ENCODE results near the gene SLC38A5. TPM values are rescaled to one million over a fixed set of nuclear protein-coding genes. Genes with fewer than 3 reads are reported as not detected.

Gene SLC38A5
- total RNA-seq, 1 donor from 2014 or later: 15.7 TPM

DNA sequence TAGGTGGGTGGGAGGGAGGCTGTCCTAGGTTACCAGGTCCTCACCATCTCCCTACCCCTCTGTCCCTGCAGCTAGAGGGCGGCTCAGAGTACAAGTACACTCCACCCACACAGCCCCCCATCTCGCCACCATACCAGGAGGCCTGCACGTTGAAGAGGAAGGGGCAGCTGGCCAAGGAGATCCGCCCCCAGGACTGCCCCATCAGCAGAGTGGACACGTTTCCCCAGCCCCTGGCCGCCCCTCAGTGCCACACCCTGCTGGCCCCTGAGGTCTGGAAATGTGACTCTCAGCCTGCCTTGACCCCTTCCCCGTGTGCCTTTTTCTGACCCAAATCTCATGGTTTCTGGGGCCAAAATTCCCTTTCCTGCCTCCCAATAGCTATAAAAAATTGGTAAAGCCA, 12.5 kb upstream of the SLC38A5 start:
- no peak overlapping the region for H3K4me3 ChIP-seq (ENCODE audit: low read depth, low read length)
- TF ChIP-seq, protein P1, sequence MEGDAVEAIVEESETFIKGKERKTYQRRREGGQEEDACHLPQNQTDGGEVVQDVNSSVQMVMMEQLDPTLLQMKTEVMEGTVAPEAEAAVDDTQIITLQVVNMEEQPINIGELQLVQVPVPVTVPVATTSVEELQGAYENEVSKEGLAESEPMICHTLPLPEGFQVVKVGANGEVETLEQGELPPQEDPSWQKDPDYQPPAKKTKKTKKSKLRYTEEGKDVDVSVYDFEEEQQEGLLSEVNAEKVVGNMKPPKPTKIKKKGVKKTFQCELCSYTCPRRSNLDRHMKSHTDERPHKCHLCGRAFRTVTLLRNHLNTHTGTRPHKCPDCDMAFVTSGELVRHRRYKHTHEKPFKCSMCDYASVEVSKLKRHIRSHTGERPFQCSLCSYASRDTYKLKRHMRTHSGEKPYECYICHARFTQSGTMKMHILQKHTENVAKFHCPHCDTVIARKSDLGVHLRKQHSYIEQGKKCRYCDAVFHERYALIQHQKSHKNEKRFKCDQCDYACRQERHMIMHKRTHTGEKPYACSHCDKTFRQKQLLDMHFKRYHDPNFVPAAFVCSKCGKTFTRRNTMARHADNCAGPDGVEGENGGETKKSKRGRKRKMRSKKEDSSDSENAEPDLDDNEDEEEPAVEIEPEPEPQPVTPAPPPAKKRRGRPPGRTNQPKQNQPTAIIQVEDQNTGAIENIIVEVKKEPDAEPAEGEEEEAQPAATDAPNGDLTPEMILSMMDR (conservative IDR thresholded peaks at IDR 0.05; ENCODE audit: low read depth, low read length): no peak
- no peak for DNase-seq (ENCODE audit: low read depth)

DNA sequence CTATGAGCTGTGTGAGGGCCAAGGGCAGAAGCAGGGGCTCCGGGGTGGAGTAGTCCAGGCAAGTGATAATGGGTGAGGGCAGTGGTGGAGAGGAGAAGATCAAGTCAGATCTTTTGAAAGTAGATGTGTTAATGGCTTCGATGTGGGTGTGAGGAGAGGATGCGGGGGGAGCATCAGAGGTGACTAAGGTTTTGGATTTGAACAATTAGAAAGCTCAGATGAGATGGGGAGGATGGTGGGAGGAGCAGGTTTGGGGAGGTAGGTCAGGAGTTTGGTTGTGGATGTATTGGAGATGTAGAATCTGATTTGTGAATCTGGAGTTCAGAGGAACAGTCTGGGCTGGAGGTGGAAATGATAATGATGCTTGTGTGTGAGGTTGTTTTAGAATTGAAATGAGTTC, 10.5 kb upstream of the SLC38A5 start:
- no peak for DNase-seq (ENCODE audit: low read depth)
- H3K4me3 ChIP-seq (ENCODE audit: low read depth, low read length): no peak overlapping the region
- TF ChIP-seq, protein P1 (conservative IDR thresholded peaks at IDR 0.05; ENCODE audit: low read depth, low read length): no peak

DNA sequence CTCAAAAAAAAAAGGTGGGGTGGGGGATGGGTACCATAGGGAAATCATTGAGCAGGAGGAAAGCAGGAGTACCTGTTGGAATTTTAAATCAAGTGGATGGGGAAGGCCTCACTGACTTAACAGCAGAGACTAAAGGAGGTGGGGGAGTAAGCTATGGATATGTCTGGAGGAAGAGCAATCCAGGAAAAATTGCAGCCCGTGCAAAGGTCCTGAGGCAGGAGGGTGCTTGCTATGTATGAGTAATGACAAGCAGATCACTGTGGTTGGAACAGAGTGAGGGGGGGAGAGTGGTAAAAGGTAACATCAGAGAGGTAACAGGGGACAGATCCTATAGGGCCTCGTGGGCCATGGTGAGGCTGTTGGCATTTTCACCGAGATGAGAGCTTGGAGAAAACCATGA, 10.1 kb upstream of the SLC38A5 start:
- TF ChIP-seq, protein P1 (conservative IDR thresholded peaks at IDR 0.05; ENCODE audit: low read depth, low read length): no peak
- no peak for DNase-seq (ENCODE audit: low read depth)
- H3K4me3 ChIP-seq (ENCODE audit: low read depth, low read length): no peak overlapping the region

DNA sequence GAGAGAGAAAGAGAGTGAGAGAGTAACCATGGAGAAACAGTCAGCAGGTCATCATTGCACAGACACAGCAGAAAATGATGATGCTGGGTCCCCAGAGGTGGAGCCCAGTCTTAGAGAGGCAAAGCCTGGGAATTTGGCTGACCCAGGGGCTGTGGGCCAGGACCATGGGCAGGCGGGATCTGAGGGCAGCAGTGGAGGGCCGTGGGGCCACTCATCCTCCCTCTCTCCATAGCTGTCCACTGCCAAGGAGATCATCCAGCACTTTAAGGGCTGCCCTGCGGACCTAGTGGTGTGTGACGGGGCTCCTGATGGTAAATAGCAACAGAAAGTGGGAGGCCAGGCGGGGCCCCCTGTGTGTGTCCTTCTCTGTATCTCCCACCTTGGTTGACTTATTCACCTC, 8.7 kb upstream of the SLC38A5 start:
- DNase-seq (ENCODE audit: low read depth): no peak
- no peak overlapping the region for H3K4me3 ChIP-seq (ENCODE audit: low read depth, low read length)
- TF ChIP-seq, protein P1 (conservative IDR thresholded peaks at IDR 0.05; ENCODE audit: low read depth, low read length): no peak

DNA sequence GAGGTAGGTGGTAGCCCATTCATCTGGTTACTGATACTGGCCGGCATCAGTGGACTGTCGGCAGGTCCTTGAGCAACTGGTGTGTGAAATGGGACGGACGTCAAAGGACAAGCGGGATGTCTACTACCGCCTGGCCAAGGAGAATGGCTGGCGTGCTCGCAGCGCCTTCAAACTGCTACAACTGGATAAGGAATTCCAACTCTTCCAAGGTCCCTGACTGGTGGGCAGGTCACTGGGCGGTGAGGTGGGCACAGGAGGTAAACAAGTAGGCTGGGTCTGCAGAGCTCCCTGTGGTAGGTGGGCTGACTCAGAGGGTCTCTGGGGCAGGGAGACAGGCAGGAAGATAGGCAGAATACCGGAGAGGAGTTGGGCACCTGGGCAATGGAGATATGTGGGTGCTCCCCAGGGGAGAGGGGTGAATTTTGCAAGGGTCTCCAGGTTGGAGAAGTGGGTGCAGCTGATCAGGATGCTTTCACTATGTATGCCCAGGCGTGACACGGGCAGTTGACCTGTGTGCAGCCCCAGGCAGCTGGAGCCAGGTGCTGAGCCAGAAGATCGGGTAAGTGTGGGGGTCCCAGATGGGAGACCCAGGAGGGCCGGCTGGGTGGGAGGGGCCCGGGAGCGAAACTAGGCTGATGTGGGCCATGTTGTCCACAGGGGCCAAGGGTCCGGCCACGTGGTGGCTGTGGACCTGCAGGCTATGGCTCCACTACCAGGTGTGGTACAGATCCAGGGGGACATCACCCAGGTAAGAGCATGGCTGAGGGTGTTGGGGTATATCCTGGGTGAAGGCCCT, 8.1 kb upstream of the SLC38A5 start:
- no peak for DNase-seq (ENCODE audit: low read depth)
- H3K4me3 ChIP-seq (ENCODE audit: low read depth, low read length): no peak overlapping the region
- TF ChIP-seq, protein P1 (conservative IDR thresholded peaks at IDR 0.05; ENCODE audit: low read depth, low read length): no peak

DNA sequence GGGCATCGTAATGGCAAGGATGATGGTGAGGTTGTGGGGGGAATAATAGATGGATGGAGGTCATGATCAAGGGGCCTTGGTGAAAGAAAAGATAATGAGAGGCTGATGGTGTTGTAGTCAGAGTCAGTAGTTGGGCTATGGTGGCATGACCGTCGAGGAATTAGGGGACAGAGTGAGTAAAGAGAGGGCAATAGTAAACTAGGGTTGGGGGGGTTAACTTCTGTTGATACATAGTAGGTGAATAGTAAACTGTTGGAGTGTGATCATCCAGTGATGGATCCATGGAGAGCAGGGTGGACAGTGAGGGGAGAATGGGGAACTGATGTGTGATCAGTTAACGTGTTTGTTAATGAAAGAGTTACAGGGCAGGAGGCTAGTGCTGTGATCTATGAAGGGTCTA, 6.9 kb upstream of the SLC38A5 start:
- DNase-seq (ENCODE audit: low read depth): no peak
- TF ChIP-seq, protein P1 (conservative IDR thresholded peaks at IDR 0.05; ENCODE audit: low read depth, low read length): no peak
- peak overlapping the region; percentile 76 for H3K4me3 ChIP-seq (ENCODE audit: low read depth, low read length)
